HG02610 (cell line): ENCODE results near the gene TMEM144.

ENCODE experiments used
- ATAC-seq: cut with Tn5 transposase; IDR thresholded peaks from one replicate; pipeline ENCODE4 v1.9.1; 2021; ENCODE audit warnings: mild to moderate bottlenecking, moderate library complexity; ENCODE audit not compliant: unreplicated experiment

The TMEM144 gene

GRCh38 chr4:158295053-158295452, 84.8 kb downstream of the TMEM144 start:
- no peak for ATAC-seq

DNA sequence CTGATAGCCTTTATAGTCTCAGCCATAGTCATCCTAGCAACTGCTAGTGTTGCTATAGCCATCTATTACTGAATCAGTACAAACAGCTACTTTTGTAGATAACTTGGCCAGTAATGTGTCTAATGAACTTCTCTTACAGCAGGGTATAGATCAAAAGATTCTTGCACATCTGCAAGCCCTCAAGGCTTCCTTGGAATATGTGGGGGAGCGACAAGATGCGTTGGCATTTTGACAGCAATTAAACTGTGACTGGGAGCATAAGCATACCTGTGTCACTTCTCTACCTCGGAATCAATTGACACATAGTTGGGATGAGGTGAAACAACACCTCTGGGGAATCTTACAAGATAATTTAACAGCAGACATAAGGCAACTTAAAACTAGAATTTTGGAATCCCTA, 87.6 kb downstream of the TMEM144 start:
- no peak for ATAC-seq

DNA sequence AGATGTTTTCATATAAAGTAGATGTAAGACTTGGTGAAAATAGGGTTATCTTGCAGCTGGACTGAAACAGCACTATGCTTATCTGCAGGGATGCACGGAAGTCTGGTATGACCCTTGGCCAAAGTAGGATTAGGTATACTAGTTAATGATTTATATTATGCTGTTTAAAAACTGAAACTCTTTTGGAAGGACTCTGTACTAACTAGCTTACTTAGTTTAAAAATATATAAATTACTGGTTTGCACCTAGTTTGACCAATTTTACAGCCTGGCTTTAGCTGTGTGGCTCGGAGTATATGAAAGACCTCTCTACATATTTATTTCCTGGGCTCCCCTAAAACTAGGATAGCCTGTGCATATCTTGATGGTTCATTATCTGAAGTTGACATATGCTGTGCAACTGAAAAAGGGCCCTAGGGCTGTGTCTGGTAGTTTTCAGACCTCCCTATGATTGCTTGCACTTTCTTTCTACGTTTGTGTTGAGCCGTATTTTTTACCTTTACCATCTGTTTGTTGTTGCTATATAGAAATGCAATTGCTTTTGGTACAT, 89.2 kb downstream of the TMEM144 start:
- ATAC-seq: no peak

DNA sequence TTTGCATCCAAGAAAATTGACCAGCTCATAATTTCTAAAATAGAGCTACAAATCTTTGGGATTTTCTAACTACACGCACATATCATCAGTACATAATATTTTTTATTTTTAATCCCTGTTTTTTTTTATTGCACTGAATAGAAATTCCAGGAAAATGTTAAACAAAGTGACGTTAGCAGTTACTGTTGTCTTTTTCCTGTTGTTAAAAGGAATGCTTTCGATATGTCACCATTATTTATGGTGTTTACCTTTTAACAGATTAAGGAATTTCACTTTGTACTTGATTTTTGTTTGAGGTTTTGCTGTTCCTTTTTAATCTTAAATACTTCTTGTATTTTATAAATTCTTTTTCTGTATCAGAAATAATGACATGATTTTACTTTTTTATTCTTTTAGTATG, 89.7 kb downstream of the TMEM144 start:
- ATAC-seq: no peak

- no peak for ATAC-seq
These were observed 92.0 kb downstream of the TMEM144 start for GRCh38 chr4:158302076-158302866.

DNA sequence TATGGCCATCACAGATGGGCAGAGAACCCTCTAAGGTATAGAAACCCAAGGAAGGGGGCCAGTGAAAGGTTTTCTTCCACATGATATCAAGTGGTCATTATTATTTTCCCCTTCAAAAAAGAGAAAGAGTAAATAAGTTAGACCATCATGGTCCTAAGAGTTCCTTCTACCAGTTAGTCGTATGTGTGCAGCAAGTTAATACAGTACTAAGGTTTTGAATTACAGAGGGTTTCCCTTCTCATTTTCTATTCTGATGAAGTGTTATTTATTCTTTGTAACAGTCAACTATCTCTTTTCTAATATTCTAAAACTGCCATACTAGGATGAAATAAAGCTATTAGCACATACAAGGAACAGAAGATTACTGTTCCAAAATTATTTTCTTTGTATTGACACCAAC, 94.4 kb downstream of the TMEM144 start:
- no peak for ATAC-seq
